Heart left ventricle (tissue), 16 donors: ENCODE data around the gene WDR86. TPM values are rescaled to one million over a fixed set of nuclear protein-coding genes. Genes with fewer than 3 reads are reported as not detected.

ENCODE experiments used
- ATAC-seq, 4 donors: fragments of 200-7000 bp; cut with Tn5 transposase; one replicate each; pipeline ENCODE4 v1.9.1; 2020 to 2022; ENCODE audit warnings: moderate library complexity in 4 of 4, mild to moderate bottlenecking in 3 of 4, moderate number of reproducible peaks in 1 of 4
- DNase-seq, 5 donors: peaks; one replicate each; pipeline ENCODE4 v3.0.0-alpha.2; 2020
- H3K27ac ChIP-seq, 12 donors: fragments of 200-600 bp; sonication (generic) in 4 of 12; one replicate each; pipeline versions ENCODE4 v1.5.0 to v1.8.0; 2016 to 2022; ENCODE audit warnings: mild to moderate bottlenecking in 2 of 12
- H3K27me3 ChIP-seq, 9 donors: fragments of 200-600 bp; sonication (generic) in 2 of 9; one replicate each; pipeline versions ENCODE4 v1.5.1 to v1.8.0; 2016 to 2022; ENCODE audit warnings: mild to moderate bottlenecking in 3 of 9
- H3K36me3 ChIP-seq, 9 donors: fragments of 200-600 bp; sonication (generic) in 2 of 9; one replicate each; pipeline versions ENCODE4 v1.5.0 to v1.8.0; 2018 to 2022; ENCODE audit warnings: mild to moderate bottlenecking in 2 of 9
- H3K4me1 ChIP-seq, 12 donors: fragments of 200-600 bp; sonication (generic) in 4 of 12; one replicate each; pipeline versions ENCODE4 v1.5.0 to v1.8.0; 2016 to 2022; ENCODE audit warnings: mild to moderate bottlenecking in 3 of 12
- H3K4me3 ChIP-seq, 12 donors: fragments of 200-600 bp; sonication (generic) in 4 of 12; one replicate each; pipeline versions ENCODE4 v1.5.0 to v1.8.0; 2017 to 2022; ENCODE audit warnings: mild to moderate bottlenecking in 9 of 12, moderate library complexity in 4 of 12
- H3K9me3 ChIP-seq, 12 donors: fragments of 200-600 bp; sonication (generic) in 4 of 12; one replicate each; pipeline versions ENCODE4 v1.5.0 to v1.8.0; 2016 to 2022; ENCODE audit warnings: mild to moderate bottlenecking in 1 of 12
- CTCF ChIP-seq, 12 donors: fragments of 200-600 bp; sonication (generic) in 4 of 12; IDR thresholded peaks; one replicate each; pipeline versions ENCODE4 v1.5.0 to v1.8.0; 2018 to 2022; ENCODE audit warnings: antibody characterized with exemption in 12 of 12, mild to moderate bottlenecking in 5 of 12
- POLR2A ChIP-seq, 2 donors: fragments of 450-650 bp; IDR thresholded peaks; one replicate each; pipeline ENCODE4 v1.6.1; 2017; ENCODE audit warnings: antibody characterized with exemption in 2 of 2, mild to moderate bottlenecking in 2 of 2, moderate library complexity in 2 of 2
- WGBS, 4 donors: extraction: QIAGEN DNeasy Blood & Tissue Kit in 2 of 4; methylation state at CpG; one replicate each; pipeline versions ENCODE4 v1.1.5 to v1.1.7; 2013 to 2018; 5-methylcytosine and 5-hydroxymethylcytosine counted together
- intact Hi-C, 10 donors: fragments of 100-400 bp; cut with DNase I; formaldehyde crosslinking; loops; one replicate each; pipeline versions ENCODE4 v1.11.1 to v1.14.2; 2022
- polyA plus RNA-seq, 2 donors: library from polyadenylated mRNA; stranded (reverse); fragments of 200-250 nt; gene quantifications; one replicate each; pipeline ENCODE4 v1.2.3, GENCODE V29; 2013
- total RNA-seq, 9 donors: library from RNA; depleted of rRNA in 2 of 9; stranded (reverse); fragments of >200 nt in 2 of 9; fragmentation: NEBNext Ultra II Directional in 3 of 9; extraction: Animal tissue kit (Norgen Biotek cat#: 25700) in 3 of 9; gene quantifications; one replicate each; pipeline versions ENCODE4 v1.1.0 to v1.2.4, GENCODE V29; 2016 to 2023
- donor health status: ischemic (EF 13 %, LVEDD 7.1; RV severe dilation, severe dysfunction).
- donor health status: healthy with polysubstance abuse.
- donor health status: DM: no; HTN: yes; CAD: no.
- donor health status: DM: no; HTN: no; CAD: no.
- donor health status: ischemic (EF 25% LVEDD 6.9; RV normal size, moderate dysfunction).
- donor health status: ischemic (EF 25% LVEDD 5.7; RV mildly dilated, moderate dysfunction).
- donor health status: healthy.
- donor health status: DM: yes; HTN: yes; CAD: no.
- donor health status: ischemic (EF 35%, LVEDD 5.7; RV mildly dilated, moderate dysfunction).
- donor health status: nonischemic (EF 11% LVEDD 7.7; RV severe dilation, severe dysfunction).
- donor health status: DM: yes; HTN: yes; CAD: no.
- donor health status: PGD.
- donor health status: ischemic (EF 29% LVEDD 5.4; RV normal size, mild dysfunction).
- donor health status: nonischemic (EF 23%, LVEDD 6.1; RV moderate dilation, normal function).

Gene WDR86
- total and polyA plus RNA-seq, 11 donors, result 0.37 to 1.7 (median 0.52) TPM; not detected in 5

- TF ChIP-seq CTCF (IDR thresholded peaks at IDR 0.05) (no peak), POLR2A (IDR thresholded peaks at IDR 0.05) (no peak)
- H3K4me1 ChIP-seq, result peaks cover 0 to 16% (median 8%) of the 10 kb centered on the region in 12 donors
- H3K27me3 ChIP-seq, result peaks cover 0 to 26% (median 6%) of the 10 kb centered on the region in 9 donors
- 91 to 92% (median 91%) methylated on average over 15 to 20 of the region's 20 CpGs for WGBS, 4 donors
- intact Hi-C loops, result loop anchor here in 2 of 10 donors (10.0 kb wide), 1 partner anchor 51 kb away; no protein-coding TSS in a partner anchor
- no peak overlapping the region for H3K4me3 ChIP-seq
- H3K9me3 ChIP-seq, result no peaks in the 10 kb centered on the region
- ATAC-seq, result no peak
- no peaks in the 10 kb centered on the region for H3K36me3 ChIP-seq
- DNase-seq, result no peak
- peak overlapping the region in 1 of 12 donors; percentile 62 for H3K27ac ChIP-seq
Observed at GRCh38 chr7:151435103-151435916, 25.5 kb upstream of the WDR86 start.

GRCh38 chr7:151434549-151434948 lies 24.7 kb upstream of the WDR86 start:
- intact Hi-C loops, result loop anchor here in 2 of 10 donors (10.0 kb wide), 1 partner anchor 50 kb away; no protein-coding TSS in a partner anchor
- H3K27ac ChIP-seq, result no peak overlapping the region
- H3K36me3 ChIP-seq, result no peaks in the 10 kb centered on the region
- no peak overlapping the region for H3K4me3 ChIP-seq
- TF ChIP-seq CTCF (IDR thresholded peaks at IDR 0.05), result no peak
- no peak for DNase-seq
- 90 to 91% (median 90%) methylated on average over 4 of the region's 4 CpGs for WGBS, 4 donors
- H3K27me3 ChIP-seq, result peaks cover 0 to 21% (median 3%) of the 10 kb centered on the region in 9 donors
- H3K9me3 ChIP-seq, result no peaks in the 10 kb centered on the region
- no peak for ATAC-seq
- H3K4me1 ChIP-seq, result peaks cover 0 to 12% (median 4%) of the 10 kb centered on the region in 12 donors

GRCh38 chr7:151433721-151434400 lies 24.0 kb upstream of the WDR86 start:
- H3K27me3 ChIP-seq, result peaks cover 0 to 14% (median 0%) of the 10 kb centered on the region in 9 donors
- no peak for DNase-seq
- no peak overlapping the region for H3K4me3 ChIP-seq
- ATAC-seq, result no peak
- TF ChIP-seq POLR2A (IDR thresholded peaks at IDR 0.05) (no peak), CTCF (IDR thresholded peaks at IDR 0.05) (no peak)
- H3K36me3 ChIP-seq, result no peaks in the 10 kb centered on the region
- H3K27ac ChIP-seq, result no peak overlapping the region
- no peaks in the 10 kb centered on the region for H3K9me3 ChIP-seq
- 88 to 94% (median 90%) methylated on average over 11 to 15 of the region's 15 CpGs for WGBS, 4 donors
- intact Hi-C loops, result loop anchor here in 2 of 10 donors (10.0 kb wide), 1 partner anchor 49 kb away; no protein-coding TSS in a partner anchor
- H3K4me1 ChIP-seq, result peaks cover 0 to 13% (median 2%) of the 10 kb centered on the region in 12 donors
